ENCODE data around the gene RORC.

GRCh38 chr1:151839457-151840403 lies 8.1 kb upstream of the RORC start, which contains the start of gene C2CD4D:
- no peak for TF ChIP-seq REST (IDR thresholded peaks at IDR 0.05; ENCODE audit: insufficient read depth in 1 of 2, low read depth in 2 of 2, low read length in 2 of 2)
- TF ChIP-seq TAF1 (IDR thresholded peaks at IDR 0.05; ENCODE audit: borderline replicate concordance, insufficient read depth, low read length): no peak

Data from PFSK-1 (cell line).